Measurements from ENCODE around the gene SMYD3.

Gene SMYD3

GRCh38 chr1:246169486-246169885 is 337.6 kb downstream of the SMYD3 start:
- Histone ChIP-seq H3K4me1 (ENCODE audit: control insufficient read depth, insufficient read depth, low read depth, low read length) (no peaks in the 10 kb centered on the region), H2BK5ac (ENCODE audit: low read depth, low read length, poor library complexity, severe bottlenecking) (no peak overlapping the region), H3K27ac (ENCODE audit: low read length, poor library complexity, severe bottlenecking) (no peak overlapping the region), H4K8ac (ENCODE audit: low read length) (no peak overlapping the region), H2AFZ (ENCODE audit: low read depth, low read length) (no peak overlapping the region), H2AK5ac (ENCODE audit: low read length, severe bottlenecking) (no peak overlapping the region), H3K79me1 (replicated peaks; ENCODE audit: low read length, poor library complexity, severe bottlenecking) (peaks cover 6% of the 10 kb centered on the region), H3K4ac (ENCODE audit: low read depth in 1 of 2, low read length in 2 of 2) (no peak overlapping the region), H3K9me3 (ENCODE audit: control insufficient read depth, low read length) (no peaks in the 10 kb centered on the region), H3K14ac (ENCODE audit: low read length in 2 of 2) (no peak overlapping the region), H3K4me3 (ENCODE audit: insufficient read depth in 1 of 2, low read depth in 1 of 2, low read length in 2 of 2) (no peak overlapping the region), H3K27me3 (ENCODE audit: control insufficient read depth in 1 of 2, insufficient read depth in 1 of 2, low read length in 2 of 2) (no peaks in the 10 kb centered on the region), H4K91ac (ENCODE audit: low read length) (no peak overlapping the region), H2BK12ac (ENCODE audit: low read length in 2 of 2) (no peak overlapping the region), H2BK15ac (ENCODE audit: low read depth, poor library complexity, severe bottlenecking) (no peak overlapping the region), H3K9ac (ENCODE audit: low read length) (no peak overlapping the region), H2BK120ac (ENCODE audit: low read depth, low read length) (no peak overlapping the region), H3K4me2 (ENCODE audit: low read length, poor library complexity, severe bottlenecking) (no peak overlapping the region), H3K36me3 (ENCODE audit: control insufficient read depth in 1 of 2, insufficient read depth in 2 of 2, low read depth in 1 of 2, low read length in 2 of 2) (no peaks in the 10 kb centered on the region), H3K23ac (ENCODE audit: low read length in 2 of 2) (no peak overlapping the region), H3K18ac (ENCODE audit: low read depth in 1 of 2, low read length in 2 of 2) (no peak overlapping the region)
- DNase-seq: no peak
- WGBS: 98% methylated on average over 8 of the region's 8 CpGs

- no peaks in the 10 kb centered on the region for H3K4me1 ChIP-seq (ENCODE audit: control insufficient read depth, insufficient read depth, low read depth, low read length)
- H3K9me3 ChIP-seq (ENCODE audit: control insufficient read depth, low read length): no peaks in the 10 kb centered on the region
These were observed 338.1 kb downstream of the SMYD3 start for GRCh38 chr1:246169019-246169418.

GRCh38 chr1:246166841-246167240 is 340.2 kb downstream of the SMYD3 start:
- H3K79me1 ChIP-seq (replicated peaks; ENCODE audit: low read length, poor library complexity, severe bottlenecking): peaks cover 3% of the 10 kb centered on the region
- H4K8ac ChIP-seq (ENCODE audit: low read length): no peak overlapping the region
- WGBS: 93% methylated on average over 10 of the region's 11 CpGs

More at GRCh38 chr1:246169019-246169418, 338.1 kb downstream of the SMYD3 start:
- Histone ChIP-seq H3K4ac (ENCODE audit: low read depth in 1 of 2, low read length in 2 of 2) (no peak overlapping the region), H2BK120ac (ENCODE audit: low read depth, low read length) (no peak overlapping the region), H4K91ac (ENCODE audit: low read length) (no peak overlapping the region), H3K9ac (ENCODE audit: low read length) (no peak overlapping the region), H3K27me3 (ENCODE audit: control insufficient read depth in 1 of 2, insufficient read depth in 1 of 2, low read length in 2 of 2) (no peaks in the 10 kb centered on the region), H3K4me2 (ENCODE audit: low read length, poor library complexity, severe bottlenecking) (no peak overlapping the region), H3K36me3 (ENCODE audit: control insufficient read depth in 1 of 2, insufficient read depth in 2 of 2, low read depth in 1 of 2, low read length in 2 of 2) (no peaks in the 10 kb centered on the region), H3K14ac (ENCODE audit: low read length in 2 of 2) (no peak overlapping the region), H2AK5ac (ENCODE audit: low read length, severe bottlenecking) (no peak overlapping the region), H3K4me3 (ENCODE audit: insufficient read depth in 1 of 2, low read depth in 1 of 2, low read length in 2 of 2) (no peak overlapping the region), H2BK12ac (ENCODE audit: low read length in 2 of 2) (no peak overlapping the region), H2AFZ (ENCODE audit: low read depth, low read length) (no peak overlapping the region), H4K8ac (ENCODE audit: low read length) (no peak overlapping the region), H3K79me1 (replicated peaks; ENCODE audit: low read length, poor library complexity, severe bottlenecking) (peaks cover 6% of the 10 kb centered on the region), H3K23ac (ENCODE audit: low read length in 2 of 2) (no peak overlapping the region), H2BK15ac (ENCODE audit: low read depth, poor library complexity, severe bottlenecking) (no peak overlapping the region), H3K27ac (ENCODE audit: low read length, poor library complexity, severe bottlenecking) (no peak overlapping the region), H3K18ac (ENCODE audit: low read depth in 1 of 2, low read length in 2 of 2) (no peak overlapping the region), H2BK5ac (ENCODE audit: low read depth, low read length, poor library complexity, severe bottlenecking) (no peak overlapping the region)
- no peak for DNase-seq
- 71% methylated on average over 4 of the region's 5 CpGs for WGBS

GRCh38 chr1:246165826-246166709 is 341.0 kb downstream of the SMYD3 start:
- Histone ChIP-seq H3K4me2 (ENCODE audit: low read length, poor library complexity, severe bottlenecking) (no peak overlapping the region), H2BK5ac (ENCODE audit: low read depth, low read length, poor library complexity, severe bottlenecking) (no peak overlapping the region), H3K14ac (ENCODE audit: low read length in 2 of 2) (no peak overlapping the region), H3K4ac (ENCODE audit: low read depth in 1 of 2, low read length in 2 of 2) (no peak overlapping the region), H2AK5ac (ENCODE audit: low read length, severe bottlenecking) (no peak overlapping the region), H3K27ac (ENCODE audit: low read length, poor library complexity, severe bottlenecking) (no peak overlapping the region), H3K36me3 (ENCODE audit: control insufficient read depth in 1 of 2, insufficient read depth in 2 of 2, low read depth in 1 of 2, low read length in 2 of 2) (no peaks in the 10 kb centered on the region), H4K8ac (ENCODE audit: low read length) (no peak overlapping the region), H2BK120ac (ENCODE audit: low read depth, low read length) (no peak overlapping the region), H3K4me1 (ENCODE audit: control insufficient read depth, insufficient read depth, low read depth, low read length) (no peaks in the 10 kb centered on the region), H3K9me3 (ENCODE audit: control insufficient read depth, low read length) (no peaks in the 10 kb centered on the region), H3K4me3 (ENCODE audit: insufficient read depth in 1 of 2, low read depth in 1 of 2, low read length in 2 of 2) (no peak overlapping the region), H2AFZ (ENCODE audit: low read depth, low read length) (no peak overlapping the region), H3K18ac (ENCODE audit: low read depth in 1 of 2, low read length in 2 of 2) (no peak overlapping the region), H2BK15ac (ENCODE audit: low read depth, poor library complexity, severe bottlenecking) (no peak overlapping the region), H3K79me1 (replicated peaks; ENCODE audit: low read length, poor library complexity, severe bottlenecking) (peaks cover 1% of the 10 kb centered on the region), H4K91ac (ENCODE audit: low read length) (no peak overlapping the region), H3K23ac (ENCODE audit: low read length in 2 of 2) (no peak overlapping the region), H3K27me3 (ENCODE audit: control insufficient read depth in 1 of 2, insufficient read depth in 1 of 2, low read length in 2 of 2) (no peaks in the 10 kb centered on the region), H3K9ac (ENCODE audit: low read length) (no peak overlapping the region), H2BK12ac (ENCODE audit: low read length in 2 of 2) (no peak overlapping the region)
- DNase-seq: no peak
- WGBS: 98% methylated on average over 6 of the region's 7 CpGs

More at GRCh38 chr1:246166841-246167240, 340.2 kb downstream of the SMYD3 start:
- Histone ChIP-seq H3K14ac (ENCODE audit: low read length in 2 of 2) (no peak overlapping the region), H3K9ac (ENCODE audit: low read length) (no peak overlapping the region), H3K23ac (ENCODE audit: low read length in 2 of 2) (no peak overlapping the region), H2BK5ac (ENCODE audit: low read depth, low read length, poor library complexity, severe bottlenecking) (no peak overlapping the region), H3K9me3 (ENCODE audit: control insufficient read depth, low read length) (no peaks in the 10 kb centered on the region), H4K91ac (ENCODE audit: low read length) (no peak overlapping the region), H3K36me3 (ENCODE audit: control insufficient read depth in 1 of 2, insufficient read depth in 2 of 2, low read depth in 1 of 2, low read length in 2 of 2) (no peaks in the 10 kb centered on the region), H3K4me2 (ENCODE audit: low read length, poor library complexity, severe bottlenecking) (no peak overlapping the region), H2BK120ac (ENCODE audit: low read depth, low read length) (no peak overlapping the region), H3K4me3 (ENCODE audit: insufficient read depth in 1 of 2, low read depth in 1 of 2, low read length in 2 of 2) (no peak overlapping the region), H2BK12ac (ENCODE audit: low read length in 2 of 2) (no peak overlapping the region), H3K4ac (ENCODE audit: low read depth in 1 of 2, low read length in 2 of 2) (no peak overlapping the region), H2AFZ (ENCODE audit: low read depth, low read length) (no peak overlapping the region), H3K27me3 (ENCODE audit: control insufficient read depth in 1 of 2, insufficient read depth in 1 of 2, low read length in 2 of 2) (no peaks in the 10 kb centered on the region), H2AK5ac (ENCODE audit: low read length, severe bottlenecking) (no peak overlapping the region), H3K27ac (ENCODE audit: low read length, poor library complexity, severe bottlenecking) (no peak overlapping the region), H3K18ac (ENCODE audit: low read depth in 1 of 2, low read length in 2 of 2) (no peak overlapping the region), H3K4me1 (ENCODE audit: control insufficient read depth, insufficient read depth, low read depth, low read length) (no peaks in the 10 kb centered on the region), H2BK15ac (ENCODE audit: low read depth, poor library complexity, severe bottlenecking) (no peak overlapping the region)
- no peak for DNase-seq
